GM12892 (cell line): ENCODE measurements around the gene NME9. TPM values are rescaled to one million over a fixed set of nuclear protein-coding genes. Genes with fewer than 3 reads are reported as not detected.
"Not testable (repeated sequence)": the region's sequence is repeated elsewhere in the genome, so short reads cannot be mapped to it uniquely, and the experiment has no call there.

Source experiments
- DNase-seq: peaks from one replicate; pipeline ENCODE4 v3.0.0; 2011; ENCODE audit not compliant: insufficient read length
- FAIRE-seq: peaks from 2 replicates; lab custom pipeline; 2011; peaks lifted over from hg19 to GRCh38; lab: Jason Lieb, UNC
- POLR2A ChIP-seq: IDR thresholded peaks from 2 replicates; pipeline ENCODE4 v1.6.1; 2011; ENCODE audit warnings: low read depth, low read length, control low read depth
- POLR2AphosphoS5 ChIP-seq: IDR thresholded peaks from 2 replicates; pipeline ENCODE4 v1.6.1; 2011; ENCODE audit warnings: low read depth, low read length, control low read depth
- TAF1 ChIP-seq: IDR thresholded peaks from 2 replicates; pipeline ENCODE4 v1.6.1; 2011; ENCODE audit warnings: low read depth, mild to moderate bottlenecking, control low read depth, low read length, borderline replicate concordance
- polyA plus RNA-seq: library from polyadenylated mRNA; unstranded; fragments of >200 nt; gene quantifications from one replicate; pipeline ENCODE4 v1.2.1, GENCODE V29; 2012; ENCODE audit warnings: missing spikeins, inconsistent platforms; ENCODE audit not compliant: missing spikeins

The NME9 gene, protein sequence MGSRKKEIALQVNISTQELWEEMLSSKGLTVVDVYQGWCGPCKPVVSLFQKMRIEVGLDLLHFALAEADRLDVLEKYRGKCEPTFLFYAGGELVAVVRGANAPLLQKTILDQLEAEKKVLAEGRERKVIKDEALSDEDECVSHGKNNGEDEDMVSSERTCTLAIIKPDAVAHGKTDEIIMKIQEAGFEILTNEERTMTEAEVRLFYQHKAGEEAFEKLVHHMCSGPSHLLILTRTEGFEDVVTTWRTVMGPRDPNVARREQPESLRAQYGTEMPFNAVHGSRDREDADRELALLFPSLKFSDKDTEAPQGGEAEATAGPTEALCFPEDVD
- 1.1 TPM for polyA plus RNA-seq

DNA sequence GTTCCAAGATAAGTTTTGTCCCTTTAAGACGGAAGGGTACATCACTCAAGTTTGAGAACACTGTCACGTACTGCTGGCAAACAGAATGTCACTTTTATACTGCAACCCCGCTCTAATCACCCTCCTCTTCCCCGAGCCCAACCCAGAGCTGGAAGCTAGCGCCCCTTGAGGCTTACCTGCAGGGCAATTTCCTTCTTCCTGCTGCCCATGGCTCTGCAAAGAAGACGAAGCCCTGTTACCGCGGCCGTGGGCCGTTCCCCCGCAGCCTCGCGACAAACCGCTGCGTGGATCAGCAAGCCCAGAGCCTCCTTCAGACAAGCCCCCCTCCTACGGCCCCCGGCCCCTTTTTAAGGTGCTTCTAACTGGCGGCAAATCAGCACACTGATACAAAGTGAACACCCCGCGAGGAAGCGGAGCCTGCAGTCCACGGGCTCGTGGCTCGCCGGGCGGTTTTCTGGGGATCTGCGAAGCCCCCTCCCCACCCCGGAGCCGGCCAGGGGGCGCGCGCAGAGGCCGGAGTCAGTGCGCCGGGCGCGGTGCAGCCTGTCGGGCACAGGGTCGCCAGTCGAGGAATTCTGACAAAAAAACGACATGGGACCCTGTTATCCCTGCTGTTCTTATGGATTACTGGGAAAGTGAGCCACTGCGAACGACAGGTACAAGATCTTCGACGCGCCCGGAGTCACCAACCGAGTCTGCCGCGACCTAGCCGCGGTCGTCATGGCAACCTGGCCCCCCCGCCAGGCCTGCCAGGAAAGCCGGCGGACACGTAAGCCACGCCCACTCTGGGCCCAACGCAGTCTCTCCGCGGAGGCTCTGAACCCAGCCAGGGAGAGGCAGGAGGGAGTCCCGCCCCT is at the start of gene NME9:
NME9 (minus strand) TSS at position 725 of the 857 bp plus-strand sequence; CDS start at position 209, 516 bp downstream.
- DNase-seq (peak; percentile 47), FAIRE-seq (peak; percentile 64)
- TF ChIP-seq POLR2AphosphoS5 (no peak), POLR2A (no peak), TAF1 (no peak)

DNA sequence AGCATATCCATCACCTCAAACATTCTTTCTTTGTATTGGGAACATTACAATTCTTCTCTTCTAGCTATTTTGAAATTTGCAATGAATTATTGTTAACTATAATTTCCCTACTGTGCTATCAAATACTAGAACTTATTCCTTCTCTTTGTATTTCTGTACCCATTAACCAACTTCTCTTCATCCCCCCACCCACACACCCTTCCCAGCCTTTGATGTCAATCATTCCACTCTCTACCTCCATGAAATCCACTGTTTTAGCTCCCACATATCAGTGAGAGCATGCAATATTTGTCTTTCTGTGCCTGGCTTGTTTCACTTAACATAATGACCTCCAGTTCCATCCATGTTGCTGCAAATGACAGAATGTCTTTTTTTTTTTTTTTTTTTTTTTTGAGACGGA is 49.3 kb upstream of the NME9 start:
- no peak for FAIRE-seq
- TF ChIP-seq POLR2A (no peak), POLR2AphosphoS5 (no peak)

DNA sequence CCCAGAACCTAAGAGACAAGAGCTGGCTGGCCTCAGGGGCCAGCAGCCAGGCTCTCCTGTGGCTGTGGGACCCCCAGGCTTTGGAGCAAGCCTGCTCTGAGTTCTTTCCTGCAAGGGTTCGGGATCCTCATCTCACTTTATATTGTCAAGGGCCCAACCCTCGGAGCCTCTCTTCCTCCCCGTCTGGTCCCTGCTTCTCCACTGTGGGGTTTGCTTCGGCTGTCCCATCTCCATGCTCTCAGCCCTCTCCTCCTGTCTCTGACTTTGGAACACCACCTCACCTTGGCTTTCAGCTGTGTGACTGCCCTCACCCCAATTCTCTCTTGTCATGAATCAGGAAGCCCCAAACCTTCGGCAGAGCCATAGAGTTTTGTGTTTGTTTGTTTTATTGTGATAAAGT is 48.7 kb upstream of the NME9 start:
- DNase-seq = no peak
- no peak for FAIRE-seq
- TF ChIP-seq POLR2A = no peak
- no peak for TF ChIP-seq TAF1

More for the DNA sequence above, 49.3 kb upstream of the NME9 start:
- no peak for DNase-seq

DNA sequence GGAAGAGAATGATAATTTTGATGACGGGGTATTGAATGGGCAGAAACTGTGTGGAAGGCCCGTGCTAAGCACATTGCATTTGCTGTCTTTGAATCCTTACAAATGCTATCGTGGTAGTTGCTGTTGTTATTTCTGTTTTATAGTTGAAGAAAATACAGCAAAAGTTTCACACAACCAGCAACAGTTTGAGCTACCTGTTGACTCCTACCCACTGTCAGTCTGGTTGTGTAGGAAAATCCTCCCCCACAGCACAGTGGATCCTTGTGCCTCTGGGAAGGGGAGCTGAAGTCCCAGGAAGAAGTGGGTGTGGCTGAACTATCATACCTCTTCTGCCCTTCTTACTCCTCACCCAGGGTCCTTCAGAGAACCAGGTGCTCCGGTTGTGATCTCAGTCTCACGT is 48.2 kb upstream of the NME9 start:
- DNase-seq (no peak), FAIRE-seq (no peak)
- no peak for TF ChIP-seq TAF1
- no peak for TF ChIP-seq POLR2AphosphoS5
- TF ChIP-seq POLR2A = no peak

DNA sequence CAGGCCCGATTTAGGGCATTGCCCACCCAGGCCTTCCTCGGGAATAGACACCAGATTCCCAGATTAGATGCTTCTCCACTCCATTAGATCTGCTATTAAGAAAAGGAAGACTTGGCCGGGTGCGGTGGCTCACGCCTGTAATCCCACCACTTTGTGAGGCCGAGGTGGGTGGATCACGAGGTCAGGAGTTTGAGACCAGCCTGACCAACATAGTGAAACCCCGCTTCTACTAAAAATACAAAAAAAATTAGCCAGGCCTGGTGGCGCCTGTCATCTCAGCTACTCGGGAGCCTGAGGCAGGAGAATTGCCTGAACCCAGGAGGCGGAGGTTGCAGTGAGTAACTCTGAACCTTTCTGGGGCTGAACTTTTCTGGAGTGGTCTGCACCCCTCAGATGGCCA is 47.6 kb upstream of the NME9 start:
- not testable (repeated sequence) for DNase-seq, FAIRE-seq

DNA sequence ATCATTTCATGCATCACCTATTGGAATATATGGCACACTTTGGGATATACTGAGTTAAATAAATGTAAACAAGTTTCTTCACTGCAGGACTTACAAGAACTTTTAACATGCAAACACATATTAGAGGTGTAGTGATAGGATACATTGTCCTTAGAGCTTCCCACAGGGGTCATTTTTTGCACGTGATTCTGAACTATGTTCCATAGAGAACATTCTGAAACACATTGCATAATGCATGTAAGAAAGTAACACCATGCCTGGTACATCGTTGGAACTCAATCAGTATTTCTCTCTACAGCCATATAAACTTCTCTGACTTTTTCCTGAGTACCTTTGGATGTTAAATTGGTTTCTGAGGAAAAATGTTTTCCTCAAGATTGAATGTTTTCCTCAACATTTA is 47.0 kb upstream of the NME9 start:
- TF ChIP-seq POLR2A (no peak), TAF1 (no peak), POLR2AphosphoS5 (no peak)
- FAIRE-seq (no peak), DNase-seq (no peak)

DNA sequence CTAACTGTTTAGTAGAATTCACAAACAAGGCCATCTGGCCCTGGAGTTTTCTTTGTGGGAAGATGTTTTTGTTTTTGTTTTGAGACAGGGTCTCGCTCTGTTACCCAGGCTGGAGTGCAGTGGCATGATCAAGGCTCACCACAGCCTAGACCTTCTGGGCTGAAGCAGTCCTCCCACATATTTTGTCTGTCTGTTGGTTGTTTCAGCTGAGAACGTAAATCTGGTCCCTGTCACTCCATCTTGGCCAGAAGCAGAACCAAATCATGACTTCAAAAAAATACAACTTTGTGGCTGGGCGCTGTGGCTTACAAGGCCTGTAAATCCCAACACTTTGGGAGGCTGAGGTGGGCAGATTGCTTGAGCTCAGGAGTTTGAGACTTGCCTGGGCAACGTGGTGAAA is 45.8 kb upstream of the NME9 start:
- DNase-seq (no peak), FAIRE-seq (no peak)
- TF ChIP-seq POLR2A = no peak
- no peak for TF ChIP-seq POLR2AphosphoS5
- no peak for TF ChIP-seq TAF1

DNA sequence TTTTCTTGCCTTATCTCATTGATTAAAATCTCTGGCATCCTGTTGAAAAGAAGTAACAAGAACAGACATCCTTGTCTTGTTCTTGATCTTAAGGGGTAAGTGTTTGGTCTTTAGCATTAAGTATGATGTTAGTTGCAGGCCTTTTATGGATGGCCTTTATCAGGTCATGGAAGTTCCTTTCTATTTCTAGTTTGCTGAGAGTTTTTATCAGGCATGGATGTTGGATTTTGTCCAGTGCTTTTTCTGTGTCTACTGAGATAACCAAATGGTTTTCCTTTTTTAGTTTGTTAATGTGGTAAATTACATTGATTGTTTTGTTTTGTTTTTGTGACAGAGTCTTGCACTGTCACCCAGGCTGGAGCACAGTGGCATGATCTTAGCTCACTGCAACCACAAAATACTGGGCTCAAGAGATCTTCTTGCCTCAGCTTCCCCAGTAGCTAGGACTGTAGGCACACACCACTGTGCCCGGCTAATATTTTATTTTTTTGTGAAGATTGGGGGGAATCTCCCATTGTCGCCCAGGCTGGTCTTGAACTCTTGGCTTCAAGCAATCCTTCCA is 45.0 kb upstream of the NME9 start:
- FAIRE-seq = no peak
- DNase-seq = no peak
- TF ChIP-seq TAF1 (no peak), POLR2A (no peak), POLR2AphosphoS5 (no peak)

DNA sequence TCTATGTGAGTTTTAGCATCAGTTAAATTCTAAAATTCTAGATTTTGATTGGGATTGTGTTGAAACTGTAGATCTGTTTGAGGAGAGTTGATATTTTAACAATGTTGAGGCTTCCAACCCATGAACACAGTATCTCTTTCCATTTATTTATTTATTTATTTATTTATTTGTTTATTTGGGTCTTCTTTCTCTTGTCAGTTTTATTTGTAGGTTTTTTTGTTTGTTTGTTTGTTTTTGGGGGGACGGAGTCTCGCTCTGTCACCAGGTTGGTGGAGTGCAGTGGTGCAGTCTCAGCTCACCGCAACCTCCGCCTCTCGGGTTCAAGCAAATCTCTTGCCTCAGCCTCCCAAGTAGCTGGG is 44.1 kb upstream of the NME9 start:
- TF ChIP-seq TAF1 (no peak), POLR2A (no peak), POLR2AphosphoS5 (no peak)
- DNase-seq = no peak
- FAIRE-seq = no peak

DNA sequence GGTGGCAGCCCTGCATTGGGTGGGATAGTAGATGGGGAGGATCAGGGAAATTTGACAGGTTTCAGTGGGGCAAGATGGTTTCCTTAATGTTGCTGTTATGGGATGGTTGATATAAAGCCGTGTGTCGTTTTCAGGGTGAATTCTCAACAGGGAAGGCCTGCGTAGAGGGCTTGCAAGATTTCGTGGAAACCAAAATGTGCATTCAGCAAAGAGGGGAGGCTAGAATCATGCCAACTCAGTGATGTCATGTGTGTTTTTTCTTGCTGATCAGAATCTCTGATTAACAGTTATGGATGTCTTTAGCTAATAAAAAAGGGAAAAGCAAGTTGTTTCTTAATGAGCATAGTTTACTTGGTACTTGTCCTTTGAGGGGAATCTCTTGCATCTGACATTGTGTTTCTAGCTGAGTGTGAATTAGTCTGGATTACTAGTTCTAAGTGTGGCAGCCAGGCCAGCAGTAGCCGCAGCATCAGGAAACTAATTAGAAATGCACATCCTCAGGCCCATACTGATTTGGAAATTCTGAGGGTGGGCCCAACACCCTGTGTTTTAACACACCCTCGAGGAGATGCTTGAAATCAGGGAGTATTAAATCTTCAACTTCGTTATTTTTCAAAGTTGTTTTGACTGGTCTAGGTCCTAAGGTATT is 43.6 kb upstream of the NME9 start:
- TF ChIP-seq POLR2A = no peak
- no peak for TF ChIP-seq POLR2AphosphoS5
- no peak for DNase-seq
- no peak for FAIRE-seq

DNA sequence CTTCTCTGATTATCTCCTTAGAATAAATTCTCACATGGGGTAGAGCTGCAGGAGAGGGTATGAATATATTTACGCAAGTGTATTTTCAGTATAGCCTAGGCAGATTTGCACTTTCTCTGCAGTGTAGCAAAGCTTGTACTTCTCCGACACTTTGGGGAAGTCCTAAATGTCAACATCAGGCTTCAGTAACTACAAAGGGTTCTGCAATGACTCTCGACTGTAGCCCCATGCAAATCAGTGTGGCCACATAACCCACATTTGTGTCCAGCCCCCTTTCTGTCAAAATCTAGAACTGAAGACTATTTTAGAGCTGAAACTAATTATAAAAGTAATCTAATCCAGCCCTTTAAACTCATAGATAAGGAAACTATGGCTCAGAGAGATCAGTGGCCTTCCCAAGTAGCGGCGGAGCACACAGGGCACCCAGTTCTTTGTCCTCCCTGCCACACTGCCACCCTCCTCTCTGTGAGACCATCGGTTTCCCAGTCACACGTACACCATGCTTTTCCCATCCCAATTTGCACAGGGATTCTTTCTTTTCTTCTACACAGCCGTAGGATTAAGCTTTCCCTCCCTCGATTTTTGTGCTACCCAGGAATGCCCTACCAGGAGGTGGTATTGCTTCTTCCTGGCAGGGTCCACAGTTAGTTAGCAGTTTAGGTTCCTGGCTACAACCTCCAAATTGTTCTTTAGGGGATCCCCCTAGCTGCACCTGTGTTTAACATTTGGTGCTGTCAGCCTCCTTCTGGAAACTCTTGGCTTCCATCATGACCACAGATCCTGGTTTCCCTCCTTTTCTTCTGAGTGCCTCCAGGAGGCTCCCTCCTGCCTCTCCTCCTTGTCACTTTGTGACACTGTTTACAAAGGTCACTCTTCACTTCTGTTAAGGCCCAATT is 41.7 kb upstream of the NME9 start:
- FAIRE-seq (peak; percentile 70), DNase-seq (peak; percentile 50)
- no peak for TF ChIP-seq POLR2AphosphoS5
- no peak for TF ChIP-seq TAF1
- TF ChIP-seq POLR2A = no peak
